Astrocyte (in vitro differentiated cells and primary cell): ENCODE data around the gene ERV3-1. TPM values are rescaled to one million over a fixed set of nuclear protein-coding genes. Genes with fewer than 3 reads are reported as not detected.
"Not testable (repeated sequence)": the region's sequence is repeated elsewhere in the genome, so short reads cannot be mapped to it uniquely, and the experiment has no call there.

Experiments
- DNase-seq: peaks from one replicate; pipeline ENCODE4 v3.0.0-alpha.2; 2010; ENCODE audit warnings: low read depth
- FAIRE-seq: peaks from 2 replicates; lab custom pipeline; 2011; peaks lifted over from hg19 to GRCh38; lab: Jason Lieb, UNC
- H2AFZ ChIP-seq: 2 replicates; pipeline ENCODE4 v1.6.0; 2012; ENCODE audit warnings: low read depth, low read length, inconsistent platforms
- H3K27ac ChIP-seq: 2 replicates; pipeline ENCODE4 v1.5.1; 2011; ENCODE audit warnings: low read depth, low read length, inconsistent platforms
- H3K27me3 ChIP-seq: 2 replicates; pipeline ENCODE4 v1.6.0; 2011; ENCODE audit warnings: low read length, inconsistent platforms; ENCODE audit not compliant: insufficient read depth
- H3K36me3 ChIP-seq: 2 replicates; pipeline ENCODE4 v1.5.1; 2011; ENCODE audit warnings: low read length, inconsistent platforms; ENCODE audit not compliant: insufficient read depth
- H3K4me1 ChIP-seq: 2 replicates; pipeline ENCODE4 v1.5.1; 2011; ENCODE audit warnings: low read length, inconsistent platforms; ENCODE audit not compliant: insufficient read depth
- H3K4me2 ChIP-seq: 2 replicates; pipeline ENCODE4 v1.6.0; 2012; ENCODE audit warnings: low read length, inconsistent platforms
- H3K4me3 ChIP-seq: 2 replicates; pipeline ENCODE4 v1.5.1; 2011; ENCODE audit warnings: low read depth, mild to moderate bottlenecking, low read length, inconsistent platforms; ENCODE audit not compliant: insufficient read depth
- H3K79me2 ChIP-seq: 2 replicates; pipeline ENCODE4 v1.6.0; 2012; ENCODE audit warnings: mild to moderate bottlenecking, low read length, inconsistent platforms; ENCODE audit not compliant: insufficient read depth
- H3K9ac ChIP-seq: 2 replicates; pipeline ENCODE4 v1.6.0; 2012; ENCODE audit warnings: mild to moderate bottlenecking, low read length, inconsistent platforms
- H3K9me3 ChIP-seq: 2 replicates; pipeline ENCODE4 v1.5.1; 2012; ENCODE audit warnings: low read depth, mild to moderate bottlenecking, low read length, inconsistent platforms; ENCODE audit not compliant: insufficient read depth
- H4K20me1 ChIP-seq: 2 replicates; pipeline ENCODE4 v1.6.0; 2012; ENCODE audit warnings: low read length, inconsistent platforms; ENCODE audit not compliant: insufficient read depth
- H3K27ac Mint-ChIP-seq: one replicate; pipeline ENCODE4 v1.8.0; 2021; ENCODE audit warnings: mild to moderate bottlenecking, mixed read lengths; ENCODE audit not compliant: unreplicated experiment
- H3K27me3 Mint-ChIP-seq: one replicate; pipeline ENCODE4 v1.8.0; 2021; ENCODE audit warnings: low read depth, mixed read lengths; ENCODE audit not compliant: unreplicated experiment
- H3K36me3 Mint-ChIP-seq: one replicate; pipeline ENCODE4 v1.8.0; 2021; ENCODE audit warnings: low read depth, mixed read lengths; ENCODE audit not compliant: unreplicated experiment
- H3K4me1 Mint-ChIP-seq: one replicate; pipeline ENCODE4 v1.8.0; 2021; ENCODE audit warnings: low read depth, mixed read lengths; ENCODE audit not compliant: unreplicated experiment
- H3K4me3 Mint-ChIP-seq: one replicate; pipeline ENCODE4 v1.8.0; 2021; ENCODE audit warnings: mild to moderate bottlenecking, moderate library complexity, mixed read lengths; ENCODE audit not compliant: unreplicated experiment
- H3K9me3 Mint-ChIP-seq: one replicate; pipeline ENCODE4 v1.8.0; 2021; ENCODE audit warnings: mild to moderate bottlenecking, mixed read lengths; ENCODE audit not compliant: unreplicated experiment
- CTCF ChIP-seq: IDR thresholded peaks from 2 replicates; pipeline ENCODE4 v1.5.1; 2011; ENCODE audit warnings: low read depth, mild to moderate bottlenecking, inconsistent platforms, low read length, moderate library complexity; ENCODE audit not compliant: insufficient read depth
- EZH2 ChIP-seq: IDR thresholded peaks from 2 replicates; pipeline ENCODE4 v1.6.1; 2012; ENCODE audit warnings: mild to moderate bottlenecking, low read length, inconsistent platforms; ENCODE audit not compliant: insufficient read depth
- total RNA-seq: library from RNA; stranded (reverse); gene quantifications from 2 replicates; pipeline ENCODE4 v1.2.1, GENCODE V29; 2021

The ERV3-1 gene
- total RNA-seq, 1 donor from 2014 or later = 20.2 TPM

DNA sequence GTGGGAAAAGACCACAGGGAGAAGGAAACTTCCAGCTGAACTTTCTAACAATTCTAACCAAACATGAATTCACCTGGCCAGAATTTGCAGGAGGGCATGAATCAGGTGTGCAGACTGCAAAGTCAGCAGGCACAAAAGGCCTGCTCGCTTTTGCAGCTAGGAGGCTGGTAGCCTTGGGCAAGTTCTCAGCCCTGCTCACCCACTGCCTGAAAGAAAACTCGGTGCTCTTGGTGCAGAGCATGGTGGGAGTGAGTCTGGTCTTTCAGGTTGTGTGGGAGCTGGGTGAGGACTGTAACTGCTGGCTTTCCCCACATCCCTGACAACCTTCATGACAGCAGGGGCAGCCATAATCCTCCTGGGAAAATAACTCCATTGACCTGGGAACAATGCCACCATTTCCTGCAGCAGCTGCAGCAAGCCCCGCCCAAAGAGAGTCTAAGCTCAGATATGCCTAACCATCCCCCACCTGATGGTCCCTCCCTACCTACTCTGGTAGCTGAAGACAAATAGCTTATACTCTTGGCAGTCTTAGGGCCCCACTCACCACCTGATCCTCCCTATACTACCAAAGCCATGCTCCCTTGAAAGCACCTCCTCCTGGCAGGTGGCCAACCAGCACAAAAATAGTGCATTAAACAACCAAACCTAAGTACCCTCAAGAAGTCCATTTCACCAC is 47.3 kb downstream of the ERV3-1 start:
- Mint-ChIP-seq H3K4me1 (no peaks in the 10 kb centered on the region), H3K27ac (no peak overlapping the region), H3K36me3 (no peaks in the 10 kb centered on the region), H3K9me3 (peaks cover 17% of the 10 kb centered on the region), H3K4me3 (no peak overlapping the region), H3K27me3 (no peaks in the 10 kb centered on the region)
- no peak overlapping the region for H3K4me2 ChIP-seq
- no peaks in the 10 kb centered on the region for H3K9me3 ChIP-seq
- no peak overlapping the region for H3K4me3 ChIP-seq
- H4K20me1 ChIP-seq = no peaks in the 10 kb centered on the region
- DNase-seq (no peak), FAIRE-seq (no peak)
- TF ChIP-seq CTCF (no peak), EZH2 (no peak)
- H3K27ac ChIP-seq = no peak overlapping the region
- H3K27me3 ChIP-seq = no peaks in the 10 kb centered on the region
- no peaks in the 10 kb centered on the region for H3K4me1 ChIP-seq
- H3K36me3 ChIP-seq = no peaks in the 10 kb centered on the region
- H2AFZ ChIP-seq = no peak overlapping the region
- no peak overlapping the region for H3K9ac ChIP-seq
- H3K79me2 ChIP-seq = no peaks in the 10 kb centered on the region

DNA sequence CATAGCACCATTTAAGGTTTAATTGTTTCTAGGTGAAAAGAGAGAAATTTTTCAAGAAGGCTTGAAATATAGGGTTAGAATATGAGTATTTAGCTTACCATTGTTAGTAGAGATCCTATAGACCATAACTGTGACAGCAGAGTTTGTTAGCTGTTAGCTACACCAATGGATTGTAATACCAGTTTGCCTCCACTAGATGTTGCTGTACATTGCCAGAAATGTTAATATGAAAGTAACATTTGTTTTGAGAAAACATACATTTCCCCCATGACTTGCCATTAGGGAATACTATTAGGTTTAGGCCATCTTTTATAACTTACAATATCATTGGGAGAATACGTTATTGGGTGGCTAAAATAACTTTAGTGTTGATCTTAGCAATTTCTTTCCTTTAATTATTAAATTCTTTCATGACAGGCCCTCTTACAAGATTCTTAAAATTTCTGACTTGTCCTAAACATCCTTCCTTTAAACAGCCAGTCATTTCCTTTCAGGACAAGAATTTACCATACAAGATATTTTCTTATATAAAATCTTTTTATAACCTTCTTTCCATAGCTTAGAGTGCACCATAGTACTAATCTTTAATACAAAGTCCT is 55.1 kb downstream of the ERV3-1 start:
- Histone ChIP-seq H3K36me3 (no peaks in the 10 kb centered on the region), H3K9ac (no peak overlapping the region), H2AFZ (no peak overlapping the region), H3K4me1 (no peaks in the 10 kb centered on the region), H3K27ac (no peak overlapping the region), H3K9me3 (no peaks in the 10 kb centered on the region), H3K4me3 (no peak overlapping the region), H3K79me2 (no peaks in the 10 kb centered on the region), H3K4me2 (no peak overlapping the region), H4K20me1 (no peaks in the 10 kb centered on the region), H3K27me3 (peaks cover 9% of the 10 kb centered on the region)
- DNase-seq = peak; percentile 22
- H3K4me1 Mint-ChIP-seq = no peaks in the 10 kb centered on the region
- no peak overlapping the region for H3K4me3 Mint-ChIP-seq
- H3K36me3 Mint-ChIP-seq = no peaks in the 10 kb centered on the region
- peaks cover 8% of the 10 kb centered on the region for H3K9me3 Mint-ChIP-seq
- TF ChIP-seq EZH2 (no peak), CTCF (peak; percentile 70)
- FAIRE-seq = peak; percentile 45
- no peak overlapping the region for H3K27ac Mint-ChIP-seq
- peaks cover 36% of the 10 kb centered on the region for H3K27me3 Mint-ChIP-seq

GRCh38 chr7:64950673-64951072 is 55.8 kb downstream of the ERV3-1 start:
- not testable (repeated sequence) for H2AFZ ChIP-seq, H3K36me3 ChIP-seq, H3K4me3 ChIP-seq, H4K20me1 ChIP-seq, H3K4me1 Mint-ChIP-seq, H3K79me2 ChIP-seq, H3K4me3 Mint-ChIP-seq, H3K9me3 Mint-ChIP-seq, H3K36me3 Mint-ChIP-seq, FAIRE-seq, H3K27ac ChIP-seq, H3K9me3 ChIP-seq, H3K27me3 ChIP-seq, H3K4me2 ChIP-seq, DNase-seq, H3K9ac ChIP-seq, H3K4me1 ChIP-seq
- Mint-ChIP-seq H3K27me3 (peaks cover 42% of the 10 kb centered on the region), H3K27ac (peak overlapping the region; percentile 47)

- H3K9me3 ChIP-seq, H2AFZ ChIP-seq, H3K9me3 Mint-ChIP-seq, H3K4me1 ChIP-seq, H3K27me3 ChIP-seq, H3K4me3 ChIP-seq, H3K9ac ChIP-seq, H3K36me3 ChIP-seq, H3K27ac Mint-ChIP-seq, H3K79me2 ChIP-seq, FAIRE-seq, H3K36me3 Mint-ChIP-seq, H3K4me1 Mint-ChIP-seq, H3K27ac ChIP-seq, H4K20me1 ChIP-seq, H3K4me2 ChIP-seq, H3K4me3 Mint-ChIP-seq, DNase-seq: not testable (repeated sequence)
- H3K27me3 Mint-ChIP-seq = peaks cover 53% of the 10 kb centered on the region
Measured at GRCh38 chr7:64948774-64949173, 57.7 kb downstream of the ERV3-1 start.
